Mesendoderm (in vitro differentiated cells): ENCODE results near the gene STUM.

Source experiments
- DNase-seq: peaks from one replicate; pipeline ENCODE4 v3.0.0; 2013
- H2AK5ac ChIP-seq: 2 replicates; pipeline ENCODE4 v1.6.1; 2013; ENCODE audit warnings: low read length, inconsistent platforms
- H2BK120ac ChIP-seq: 2 replicates; pipeline ENCODE4 v1.6.1; 2013; ENCODE audit warnings: low read depth, mild to moderate bottlenecking, low read length, moderate library complexity, mixed read lengths
- H2BK15ac ChIP-seq: replicated peaks from 2 replicates; pipeline ENCODE4 v1.6.1; 2013; ENCODE audit warnings: low read depth, mild to moderate bottlenecking, moderate library complexity
- H2BK5ac ChIP-seq: 2 replicates; pipeline ENCODE4 v1.6.1; 2013; ENCODE audit warnings: low read length, inconsistent platforms
- H3K18ac ChIP-seq: 2 replicates; pipeline ENCODE4 v1.6.1; 2013; ENCODE audit warnings: mild to moderate bottlenecking, low read length, mixed read lengths
- H3K23ac ChIP-seq: one replicate; pipeline ENCODE4 v1.6.1; 2013; ENCODE audit warnings: low read length
- H3K27ac ChIP-seq: 2 replicates; pipeline ENCODE4 v1.5.1; 2013; ENCODE audit warnings: low read depth, mild to moderate bottlenecking, inconsistent platforms, low read length, moderate library complexity
- H3K27me3 ChIP-seq: 2 replicates; pipeline ENCODE4 v1.6.1; 2013; ENCODE audit warnings: low read length, control low read depth, mild to moderate bottlenecking, inconsistent platforms; ENCODE audit not compliant: insufficient read depth, poor library complexity
- H3K36me3 ChIP-seq: 2 replicates; pipeline ENCODE4 v1.6.1; 2013; ENCODE audit warnings: low read length, inconsistent platforms; ENCODE audit not compliant: control insufficient read depth, insufficient read depth
- H3K4ac ChIP-seq: one replicate; pipeline ENCODE4 v1.6.1; 2013; ENCODE audit warnings: low read depth, mild to moderate bottlenecking, low read length, moderate library complexity
- H3K4me1 ChIP-seq: 2 replicates; pipeline ENCODE4 v1.6.1; 2013; ENCODE audit warnings: low read depth, low read length, inconsistent platforms; ENCODE audit not compliant: control insufficient read depth
- H3K4me2 ChIP-seq: 2 replicates; pipeline ENCODE4 v1.6.1; 2013; ENCODE audit warnings: low read length
- H3K4me3 ChIP-seq: 2 replicates; pipeline ENCODE4 v1.5.1; 2013; ENCODE audit warnings: mild to moderate bottlenecking, low read length
- H3K56ac ChIP-seq: one replicate; pipeline ENCODE4 v1.6.1; 2013; ENCODE audit warnings: low read length
- H3K79me1 ChIP-seq: 2 replicates; pipeline ENCODE4 v1.6.1; 2013; ENCODE audit warnings: low read length, inconsistent platforms
- H3K79me2 ChIP-seq: 2 replicates; pipeline ENCODE4 v1.6.1; 2013; ENCODE audit warnings: mild to moderate bottlenecking, low read length; ENCODE audit not compliant: control insufficient read depth, insufficient read depth
- H3K9ac ChIP-seq: 2 replicates; pipeline ENCODE4 v1.6.1; 2013; ENCODE audit warnings: low read length, inconsistent platforms
- H4K5ac ChIP-seq: one replicate; pipeline ENCODE4 v1.6.1; 2013; ENCODE audit warnings: low read length
- H4K8ac ChIP-seq: one replicate; pipeline ENCODE4 v1.6.1; 2013; ENCODE audit warnings: low read depth, mild to moderate bottlenecking, control low read depth, low read length, moderate library complexity
- WGBS: extraction: QIAGEN DNeasy Blood & Tissue Kit; methylation state at CpG from one replicate; pipeline ENCODE4 v1.1.7; 2013; ENCODE audit warnings: low lambda C conversion rate, missing lambda C conversion rate; ENCODE audit not compliant: insufficient coverage; ENCODE audit errors: extremely low coverage; 5-methylcytosine and 5-hydroxymethylcytosine counted together

STUM gene

DNA sequence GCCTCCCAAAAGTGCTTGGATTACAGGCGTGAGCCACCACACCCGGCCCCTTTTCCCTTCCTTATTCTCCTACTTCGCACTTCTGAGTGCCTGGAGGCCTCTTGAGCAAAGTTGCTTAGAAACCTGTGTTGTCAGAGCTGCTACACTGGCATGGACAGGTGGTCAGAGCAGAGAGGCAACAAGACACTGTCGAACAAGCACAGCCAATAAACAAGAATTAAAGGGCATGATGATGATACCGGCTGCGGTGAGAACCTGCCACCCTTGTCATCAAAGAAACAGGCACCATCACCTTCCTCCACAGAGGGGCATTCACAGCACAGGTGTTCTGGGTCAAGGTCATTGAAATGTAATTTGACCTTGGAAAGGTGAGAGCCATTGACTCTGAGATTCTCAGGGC lies 23.3 kb downstream of the STUM start:
- Histone ChIP-seq H3K27ac (no peak overlapping the region), H2BK15ac (no peak overlapping the region), H3K9ac (no peak overlapping the region), H3K27me3 (no peaks in the 10 kb centered on the region), H3K4ac (no peak overlapping the region), H4K8ac (no peak overlapping the region), H2BK5ac (no peak overlapping the region), H3K4me2 (no peak overlapping the region), H3K4me3 (no peak overlapping the region), H3K56ac (no peak overlapping the region), H3K79me1 (no peaks in the 10 kb centered on the region), H3K79me2 (no peaks in the 10 kb centered on the region), H2AK5ac (no peak overlapping the region), H3K18ac (no peak overlapping the region), H3K23ac (no peak overlapping the region), H2BK120ac (no peak overlapping the region), H4K5ac (no peak overlapping the region), H3K4me1 (no peaks in the 10 kb centered on the region), H3K36me3 (no peaks in the 10 kb centered on the region)
- DNase-seq = no peak
- no CpG with 5 or more reads among the region's 6 CpGs for WGBS

DNA sequence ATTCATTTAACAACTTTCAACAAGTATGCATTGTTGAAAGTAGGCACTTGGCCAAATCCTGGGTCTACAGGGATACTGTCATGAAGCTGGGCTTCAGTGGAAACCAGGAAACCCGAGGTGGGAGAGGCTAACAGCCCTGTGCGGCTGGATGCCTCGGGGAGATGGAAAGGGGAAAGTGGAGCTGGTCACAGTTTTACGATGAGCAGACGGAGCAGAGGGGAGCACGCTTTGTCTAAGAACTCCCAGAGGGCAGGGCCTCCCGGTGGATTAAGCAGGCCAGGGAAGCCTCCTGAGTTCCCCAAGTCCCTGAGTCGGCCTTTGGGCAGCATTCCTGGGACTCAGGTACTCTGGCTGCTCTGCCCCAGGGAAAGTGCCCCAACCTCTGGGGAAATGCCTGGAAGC lies 23.8 kb downstream of the STUM start:
- Histone ChIP-seq H3K4ac (no peak overlapping the region), H2BK5ac (no peak overlapping the region), H3K27me3 (no peaks in the 10 kb centered on the region), H3K4me2 (no peak overlapping the region), H3K18ac (no peak overlapping the region), H3K4me3 (no peak overlapping the region), H3K36me3 (no peaks in the 10 kb centered on the region), H2BK120ac (no peak overlapping the region), H3K79me1 (no peaks in the 10 kb centered on the region), H3K4me1 (no peaks in the 10 kb centered on the region), H2AK5ac (no peak overlapping the region), H3K56ac (no peak overlapping the region), H3K23ac (no peak overlapping the region), H4K8ac (no peak overlapping the region), H3K27ac (no peak overlapping the region), H3K79me2 (no peaks in the 10 kb centered on the region), H3K9ac (no peak overlapping the region), H2BK15ac (no peak overlapping the region), H4K5ac (no peak overlapping the region)
- DNase-seq = no peak
- WGBS = no CpG with 5 or more reads among the region's 8 CpGs

DNA sequence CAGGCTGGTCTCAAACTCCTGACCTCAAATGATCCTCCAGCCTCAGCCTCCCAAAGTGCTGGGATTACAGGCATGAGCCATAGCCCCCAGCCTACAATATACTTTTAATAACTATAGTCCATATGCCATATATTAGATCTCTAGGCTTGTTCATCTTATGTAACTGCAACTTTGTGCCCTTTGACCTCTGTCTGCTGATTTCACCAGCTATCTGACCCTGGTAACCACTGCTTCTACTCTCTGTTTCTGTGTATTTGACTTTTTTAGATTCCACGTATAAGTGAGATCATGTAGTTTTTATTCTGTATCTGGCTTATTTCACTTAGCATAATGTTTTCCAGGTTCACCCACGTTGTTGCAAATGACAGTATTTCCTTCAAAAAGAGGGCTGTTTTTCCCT lies 25.5 kb downstream of the STUM start:
- Histone ChIP-seq H3K9ac (no peak overlapping the region), H3K23ac (no peak overlapping the region), H2BK120ac (no peak overlapping the region), H3K4me2 (no peak overlapping the region), H3K27ac (no peak overlapping the region), H4K5ac (no peak overlapping the region), H4K8ac (no peak overlapping the region), H3K4ac (no peak overlapping the region), H3K4me1 (no peaks in the 10 kb centered on the region), H3K18ac (no peak overlapping the region), H3K56ac (no peak overlapping the region), H2BK15ac (no peak overlapping the region), H3K4me3 (no peak overlapping the region), H3K36me3 (no peaks in the 10 kb centered on the region), H2BK5ac (no peak overlapping the region), H2AK5ac (no peak overlapping the region), H3K27me3 (no peaks in the 10 kb centered on the region), H3K79me2 (no peaks in the 10 kb centered on the region), H3K79me1 (no peaks in the 10 kb centered on the region)
- WGBS = no CpG with 5 or more reads among the region's 2 CpGs
- no peak for DNase-seq

DNA sequence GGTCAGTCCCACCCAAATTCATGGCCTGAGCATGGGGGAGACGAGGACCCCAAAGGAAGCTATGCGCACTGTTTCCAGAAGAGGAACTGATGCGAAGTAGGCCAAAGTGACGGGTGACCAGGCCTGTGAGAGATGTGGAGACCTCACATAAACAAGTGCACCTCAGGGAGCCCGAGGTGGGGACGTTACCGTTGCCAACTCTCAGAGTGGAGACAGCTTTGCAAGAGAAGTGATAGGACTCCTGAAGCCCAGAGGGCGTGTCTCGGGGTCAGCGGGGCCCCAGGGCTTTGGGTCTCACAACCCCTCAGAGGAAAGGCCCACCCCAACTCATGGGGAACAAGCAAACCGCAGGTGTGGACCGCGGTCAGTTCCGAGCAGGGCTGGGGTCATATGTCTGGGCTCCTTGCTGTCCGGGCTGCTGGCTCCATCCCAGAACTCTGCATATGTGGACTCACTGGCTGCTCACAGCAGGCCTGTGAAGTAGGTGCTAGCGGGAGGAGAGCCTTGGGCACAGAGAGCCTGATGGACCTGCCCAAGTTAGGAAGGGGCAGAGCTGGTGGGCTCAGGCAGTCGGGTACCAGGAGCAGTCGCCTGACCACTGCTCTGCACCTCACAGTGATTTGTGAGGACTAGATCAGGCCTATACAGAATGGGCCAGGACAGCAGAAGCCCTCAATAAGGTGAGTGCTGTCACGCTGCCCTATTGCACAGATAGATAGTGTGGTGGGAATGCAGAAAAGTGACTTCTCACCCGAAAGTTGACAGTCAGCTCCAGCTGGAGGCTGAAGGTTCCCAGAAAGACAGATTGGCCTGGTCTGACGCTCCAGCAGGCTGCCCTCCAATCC lies 26.2 kb downstream of the STUM start:
- H4K8ac ChIP-seq = no peak overlapping the region

DNA sequence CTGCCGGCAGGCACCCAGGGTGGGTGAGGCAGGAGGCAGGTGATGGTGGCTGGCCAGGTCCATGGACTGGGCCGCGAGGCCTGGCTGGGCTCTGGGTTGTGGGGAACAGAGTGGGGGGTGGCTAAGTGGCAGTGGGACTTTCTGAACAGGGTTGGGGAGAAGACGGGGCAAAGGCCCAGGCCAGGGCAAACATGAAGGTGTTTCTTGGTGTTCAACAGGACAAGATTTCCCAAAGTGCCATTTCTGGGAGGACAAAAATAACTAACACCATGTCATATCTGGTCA lies 26.8 kb downstream of the STUM start:
- Histone ChIP-seq H4K8ac (no peak overlapping the region), H3K4ac (no peak overlapping the region), H3K18ac (no peak overlapping the region), H2AK5ac (no peak overlapping the region), H2BK120ac (no peak overlapping the region), H3K23ac (no peak overlapping the region), H3K4me3 (no peak overlapping the region), H3K79me2 (no peaks in the 10 kb centered on the region), H3K36me3 (no peaks in the 10 kb centered on the region), H3K27ac (no peak overlapping the region), H3K56ac (no peak overlapping the region), H2BK15ac (no peak overlapping the region), H3K27me3 (no peaks in the 10 kb centered on the region), H3K79me1 (no peaks in the 10 kb centered on the region), H3K9ac (no peak overlapping the region), H2BK5ac (no peak overlapping the region), H3K4me1 (no peaks in the 10 kb centered on the region), H4K5ac (no peak overlapping the region), H3K4me2 (no peak overlapping the region)
- no CpG with 5 or more reads among the region's 4 CpGs for WGBS
- DNase-seq = no peak

More for the DNA sequence above, 26.2 kb downstream of the STUM start:
- no peaks in the 10 kb centered on the region for H3K79me2 ChIP-seq
- no peak overlapping the region for H3K27ac ChIP-seq
- no peak overlapping the region for H3K4me3 ChIP-seq
- WGBS = no CpG with 5 or more reads among the region's 21 CpGs
- H3K56ac ChIP-seq = no peak overlapping the region
- no peak overlapping the region for H2BK120ac ChIP-seq
- no peak overlapping the region for H2BK15ac ChIP-seq
- H3K23ac ChIP-seq = no peak overlapping the region
- no peak overlapping the region for H3K4me2 ChIP-seq
- H2BK5ac ChIP-seq = no peak overlapping the region
- no peaks in the 10 kb centered on the region for H3K4me1 ChIP-seq
- H2AK5ac ChIP-seq = no peak overlapping the region
- no peaks in the 10 kb centered on the region for H3K79me1 ChIP-seq
- H3K36me3 ChIP-seq = no peaks in the 10 kb centered on the region
- no peak overlapping the region for H3K9ac ChIP-seq
- no peaks in the 10 kb centered on the region for H3K27me3 ChIP-seq
- H3K18ac ChIP-seq = no peak overlapping the region
- no peak overlapping the region for H4K5ac ChIP-seq
- H3K4ac ChIP-seq = no peak overlapping the region
- DNase-seq = no peak
